ENCODE measurements around the gene FBXO11.

Gene FBXO11

DNA sequence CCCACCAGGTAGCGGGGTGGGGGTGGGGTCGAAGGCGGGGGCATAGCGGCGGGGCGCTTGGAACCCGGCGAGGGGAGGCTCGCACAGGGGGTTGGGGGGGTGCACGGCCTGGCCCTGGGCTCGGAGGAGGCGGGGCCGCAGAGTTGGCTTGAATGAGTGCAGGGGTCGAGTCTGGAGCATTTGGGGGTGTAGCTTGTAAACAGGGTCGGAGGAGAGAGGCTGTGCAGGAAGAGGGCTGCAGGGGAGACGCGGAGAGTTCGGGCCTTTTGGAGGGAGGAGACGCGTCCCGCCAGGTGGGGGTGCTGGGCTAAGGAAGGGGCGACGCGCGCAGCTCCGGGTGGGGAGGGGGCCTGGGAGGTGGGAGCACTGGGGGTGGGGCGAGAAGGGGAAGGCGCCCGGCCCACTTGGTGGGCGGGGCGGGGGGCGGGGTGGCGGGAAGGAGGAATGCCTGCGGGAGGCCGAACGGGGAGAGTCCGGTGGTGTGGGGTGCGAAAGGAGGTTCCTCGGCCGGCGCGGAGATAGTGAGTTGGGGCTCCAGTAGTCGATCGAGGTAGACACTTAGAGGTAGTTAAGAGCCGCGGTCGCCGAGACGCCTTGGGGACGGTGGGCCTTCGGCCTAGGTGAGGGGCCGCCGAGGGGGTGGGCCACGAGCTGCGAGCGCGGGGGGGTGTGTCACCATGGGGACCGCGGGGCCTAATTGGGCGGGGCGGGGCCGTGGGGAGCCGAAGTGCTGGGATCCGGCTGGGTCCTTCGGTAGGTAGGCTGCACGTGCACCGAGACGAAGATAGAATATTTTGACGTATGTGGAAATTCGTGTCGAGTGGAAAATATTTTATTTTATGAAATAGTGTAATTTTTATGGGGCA is 122.6 kb downstream of the FBXO11 start:
- DNase-seq = peak; percentile 61 to 86 (median 70)

DNA sequence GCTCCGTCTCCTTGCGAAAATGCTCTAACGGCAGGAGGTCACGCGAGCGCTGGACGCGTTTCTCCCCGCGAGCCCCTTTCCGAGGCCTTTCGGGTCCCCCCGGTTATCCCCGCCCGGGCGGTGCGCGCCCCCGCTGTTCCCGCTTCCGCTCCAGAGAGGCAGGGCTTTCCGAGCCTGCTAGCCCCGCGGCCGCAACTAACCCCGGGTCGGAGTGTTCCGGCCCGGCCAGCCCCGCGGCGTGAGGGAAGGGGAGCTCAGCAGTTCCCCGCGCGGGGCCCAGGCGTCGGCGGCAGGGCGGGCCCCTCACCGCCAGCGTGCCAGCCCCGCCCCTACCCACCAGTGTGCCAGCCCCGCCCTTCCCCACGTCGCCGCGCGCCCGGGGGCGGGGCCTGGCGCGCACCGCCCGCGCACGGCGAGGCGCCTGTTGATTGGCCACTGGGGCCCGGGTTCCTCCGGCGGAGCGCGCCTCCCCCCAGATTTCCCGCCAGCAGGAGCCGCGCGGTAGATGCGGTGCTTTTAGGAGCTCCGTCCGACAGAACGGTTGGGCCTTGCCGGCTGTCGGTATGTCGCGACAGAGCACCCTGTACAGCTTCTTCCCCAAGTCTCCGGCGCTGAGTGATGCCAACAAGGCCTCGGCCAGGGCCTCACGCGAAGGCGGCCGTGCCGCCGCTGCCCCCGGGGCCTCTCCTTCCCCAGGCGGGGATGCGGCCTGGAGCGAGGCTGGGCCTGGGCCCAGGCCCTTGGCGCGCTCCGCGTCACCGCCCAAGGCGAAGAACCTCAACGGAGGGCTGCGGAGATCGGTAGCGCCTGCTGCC is 123.4 kb downstream of the FBXO11 start, which contains the start of gene MSH6:
TSS of gene MSH6 (plus strand) at position 475 of the 815 bp plus-strand sequence. CDS start at position 564, 89 bp downstream.
- DNase-seq = peak; percentile 83 to 92 (median 86)

DNA sequence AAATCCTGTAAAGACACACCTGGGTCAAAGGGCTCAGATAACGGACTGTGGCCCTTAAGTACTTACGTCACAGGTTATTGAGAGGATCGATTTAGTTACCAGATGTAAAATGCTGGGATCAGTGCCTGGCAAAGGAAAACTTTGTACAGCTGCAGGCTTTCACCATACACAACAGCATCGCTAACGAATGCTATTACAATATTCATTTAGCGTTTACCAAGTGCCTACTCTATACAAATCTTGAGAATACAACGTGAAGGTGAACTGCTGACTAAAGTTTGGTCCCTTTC is 124.0 kb downstream of the FBXO11 start:
- no peak for DNase-seq

DNA sequence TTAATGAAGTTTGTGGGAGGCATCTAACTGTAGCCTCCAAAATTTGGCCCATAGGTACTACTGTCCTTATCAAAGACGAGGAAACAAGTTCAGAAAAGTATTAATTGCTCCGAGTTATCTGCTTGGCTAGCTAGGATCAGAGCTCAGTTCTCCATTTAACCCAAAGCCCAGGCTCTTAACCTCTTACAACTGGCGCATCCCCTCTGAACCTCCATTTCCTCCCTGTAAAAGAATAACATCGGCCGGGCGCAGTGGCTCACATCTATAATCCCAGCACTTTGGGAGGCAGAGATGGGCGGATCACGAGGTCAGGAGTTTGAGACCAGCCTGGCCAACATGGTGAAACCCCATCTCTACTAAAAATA is 126.9 kb downstream of the FBXO11 start:
- no peak for DNase-seq

DNA sequence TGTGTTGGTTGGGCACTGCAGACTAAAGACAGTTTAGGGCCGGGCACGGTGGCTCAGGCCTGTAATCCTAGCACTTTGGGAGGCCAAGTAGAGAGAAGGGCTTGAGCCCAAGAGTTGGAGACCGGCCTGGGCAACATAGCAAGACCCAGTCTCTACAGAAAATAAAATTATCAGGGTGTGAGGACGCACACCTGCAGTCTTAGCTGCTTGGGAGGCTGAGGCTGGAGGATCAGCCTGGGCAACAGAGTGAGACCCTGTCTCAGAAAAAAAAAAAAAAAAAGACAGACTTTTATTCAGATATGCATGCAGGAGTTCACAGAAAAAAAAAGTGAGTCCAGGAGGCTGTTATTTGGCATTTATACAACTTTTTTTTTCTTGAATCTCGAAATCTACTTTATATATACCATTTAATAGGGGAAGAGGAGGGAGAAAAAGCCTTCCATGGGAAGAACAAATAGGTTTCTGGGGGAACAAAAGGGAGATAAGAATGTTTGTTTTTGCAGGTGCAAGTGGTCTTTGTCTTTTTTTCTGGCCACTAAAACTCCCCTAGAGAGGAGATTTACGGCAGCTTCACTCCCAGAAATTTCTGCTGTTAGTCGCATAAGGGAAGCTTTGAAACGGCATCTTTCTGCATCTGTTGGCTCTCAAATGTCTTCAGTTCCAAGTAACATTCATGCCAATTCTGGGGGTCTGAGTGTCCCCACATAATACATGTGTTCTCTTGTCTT is 127.4 kb downstream of the FBXO11 start:
- no peak for DNase-seq

DNA sequence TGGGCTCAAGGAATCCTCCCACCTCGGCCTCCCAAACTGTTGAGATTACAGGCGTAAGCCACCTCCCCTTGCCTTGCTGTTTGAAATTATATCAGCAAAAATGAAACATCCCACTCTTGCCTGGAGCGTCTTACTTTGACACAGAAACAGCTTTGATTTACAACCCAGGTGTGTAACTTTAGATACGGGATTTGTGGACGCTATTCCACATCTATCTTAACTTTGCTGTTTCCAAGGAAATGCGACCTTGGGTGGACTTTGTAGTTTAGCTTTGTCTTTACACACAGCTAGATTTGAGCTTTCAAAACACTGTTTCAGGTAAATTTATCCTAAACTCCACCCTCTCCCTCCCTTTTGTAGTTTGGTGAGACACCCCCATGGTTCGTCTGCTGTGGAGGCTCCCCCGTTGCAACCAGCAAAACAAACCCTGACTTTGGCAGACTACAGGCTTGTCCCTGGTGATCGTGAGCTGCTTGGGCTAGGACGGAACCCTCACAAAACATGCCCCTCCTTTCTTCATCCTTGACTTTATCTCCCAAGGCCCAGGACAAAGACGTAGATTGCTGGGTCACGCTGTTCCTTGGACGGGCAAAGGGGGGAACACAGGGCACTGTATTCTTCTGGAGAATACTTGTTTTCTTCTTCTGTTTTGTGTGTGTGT is 128.9 kb downstream of the FBXO11 start:
- no peak for DNase-seq

DNA sequence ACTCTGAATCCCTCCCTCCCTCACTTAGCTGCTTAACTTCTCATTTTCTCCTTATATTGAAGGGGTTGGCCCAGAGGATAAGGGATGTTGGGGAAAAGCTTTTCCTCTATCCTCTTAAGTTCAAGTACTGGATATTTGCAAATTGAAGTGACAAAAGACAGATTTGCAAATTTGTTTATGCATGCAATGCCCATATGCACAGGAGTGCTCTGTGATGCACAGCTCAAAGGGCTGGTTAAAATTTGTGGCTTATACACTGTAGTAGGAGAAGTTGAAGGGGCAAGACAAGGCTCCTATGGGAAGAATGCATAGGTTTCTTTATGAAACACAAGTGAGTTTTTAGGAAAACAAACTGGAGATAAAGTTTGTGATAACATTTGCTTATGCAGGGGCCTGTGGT is 131.7 kb downstream of the FBXO11 start:
- DNase-seq = no peak

DNA sequence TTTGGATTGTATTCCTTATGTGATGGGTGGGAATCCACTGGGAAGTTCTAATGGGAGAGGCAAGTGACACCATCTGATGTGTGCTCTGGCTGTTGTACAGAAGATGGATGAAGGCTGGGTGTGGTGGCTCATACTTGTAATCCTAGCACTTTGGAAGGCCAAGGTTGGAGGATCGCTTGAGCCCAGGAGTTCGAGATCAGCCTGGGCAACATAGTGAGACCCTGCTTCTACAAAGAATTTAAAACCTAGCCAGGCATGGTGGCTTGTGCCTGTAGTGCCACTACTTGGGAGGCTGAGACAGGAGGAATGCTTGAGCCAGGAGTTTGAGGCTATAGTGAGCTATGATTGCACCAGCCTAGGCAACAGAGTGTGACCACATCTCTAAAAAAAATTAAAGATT is 134.0 kb downstream of the FBXO11 start:
- DNase-seq = no peak

DNA sequence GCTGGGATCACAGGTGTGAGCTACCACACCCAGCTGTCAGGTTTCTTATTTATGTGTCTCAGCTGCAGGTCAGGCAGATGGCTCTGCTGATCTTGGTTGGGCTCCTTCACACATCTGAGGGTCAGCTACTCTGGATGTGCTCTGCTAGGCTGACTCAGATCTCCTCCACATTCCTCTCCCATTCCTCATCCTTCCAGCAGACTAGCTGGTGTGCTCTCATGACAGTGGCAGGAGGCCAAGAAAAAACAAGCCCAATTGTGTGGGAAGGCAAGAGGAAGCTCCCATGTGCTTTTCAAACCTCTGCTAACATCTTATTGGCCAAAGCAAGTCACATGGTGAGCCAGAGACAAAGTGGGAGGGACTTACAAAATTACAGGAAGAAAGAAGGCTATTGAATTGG is 135.1 kb downstream of the FBXO11 start:
- DNase-seq = no peak

DNA sequence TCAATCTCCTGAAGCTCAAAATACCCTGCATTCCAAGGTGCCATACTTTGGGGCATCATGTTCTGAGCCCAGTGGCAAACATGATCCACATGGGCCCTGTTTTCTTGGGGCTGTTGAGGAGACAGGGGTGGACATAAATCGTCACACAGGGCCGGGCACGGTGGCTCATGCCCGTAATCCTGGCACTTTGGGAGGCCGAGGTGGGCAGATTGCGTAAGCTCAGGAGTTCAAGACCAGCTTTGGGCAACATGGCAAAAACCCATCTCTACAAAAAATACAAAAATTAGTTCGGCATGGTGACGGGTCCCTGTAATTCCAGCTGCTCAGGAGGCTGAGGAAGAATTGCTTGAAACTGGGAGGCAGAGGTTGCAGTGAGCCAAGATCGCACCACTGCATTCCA is 137.0 kb downstream of the FBXO11 start:
- DNase-seq = no peak

DNA sequence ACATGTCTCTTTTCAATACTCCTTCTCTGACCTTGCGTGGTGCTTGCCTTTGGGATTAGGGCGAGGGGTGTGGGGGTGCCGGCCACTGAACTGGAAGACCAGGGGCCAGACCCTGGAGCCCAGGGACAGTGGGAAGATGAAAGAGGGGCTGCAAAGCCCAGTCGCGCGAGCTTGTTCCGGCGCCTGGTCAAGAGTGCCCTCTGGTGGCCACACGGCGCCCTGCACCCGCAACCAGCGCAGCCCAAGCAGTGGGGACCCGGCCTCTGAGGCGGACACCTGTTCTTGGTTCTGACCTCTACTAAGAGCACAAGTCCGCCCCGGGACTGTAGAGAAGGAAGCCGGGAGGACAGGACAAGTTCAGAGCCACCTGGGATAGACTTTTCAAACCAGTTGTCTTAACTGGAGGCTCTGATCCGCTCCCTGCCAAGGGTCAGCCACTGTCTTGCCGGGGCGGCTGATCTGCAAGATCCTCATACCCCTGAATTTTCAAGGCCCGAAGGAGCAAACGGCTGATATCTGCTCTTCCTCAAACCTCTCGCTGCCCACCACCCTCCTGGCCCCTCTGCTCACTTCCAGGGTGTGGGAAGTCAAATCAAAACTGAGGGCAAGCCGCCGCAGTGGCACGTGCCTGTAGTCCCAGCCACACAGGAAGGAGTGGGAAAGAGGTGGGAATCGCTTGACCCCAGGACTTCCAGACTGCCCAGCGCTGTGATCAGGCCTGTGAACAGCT is 138.3 kb downstream of the FBXO11 start:
- DNase-seq = peak; percentile 36 to 72 (median 57)

DNA sequence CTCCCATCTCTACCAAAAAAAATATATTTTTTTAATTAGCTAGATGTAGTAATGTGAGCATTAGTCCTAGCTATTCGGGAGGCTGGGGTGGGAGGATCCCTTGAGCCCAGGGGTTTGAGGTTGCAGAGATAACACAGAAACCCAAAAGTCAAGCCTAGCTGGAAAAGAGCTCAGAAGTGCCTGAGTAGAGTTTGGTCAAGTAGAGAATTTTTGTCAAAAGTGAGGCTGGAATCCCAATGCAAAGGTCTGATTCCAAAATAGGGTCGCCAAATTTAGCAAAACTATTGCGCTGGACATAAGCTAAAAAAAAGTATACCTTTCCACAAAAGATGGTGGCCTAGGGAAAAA is 138.8 kb downstream of the FBXO11 start:
- DNase-seq = no peak

DNA sequence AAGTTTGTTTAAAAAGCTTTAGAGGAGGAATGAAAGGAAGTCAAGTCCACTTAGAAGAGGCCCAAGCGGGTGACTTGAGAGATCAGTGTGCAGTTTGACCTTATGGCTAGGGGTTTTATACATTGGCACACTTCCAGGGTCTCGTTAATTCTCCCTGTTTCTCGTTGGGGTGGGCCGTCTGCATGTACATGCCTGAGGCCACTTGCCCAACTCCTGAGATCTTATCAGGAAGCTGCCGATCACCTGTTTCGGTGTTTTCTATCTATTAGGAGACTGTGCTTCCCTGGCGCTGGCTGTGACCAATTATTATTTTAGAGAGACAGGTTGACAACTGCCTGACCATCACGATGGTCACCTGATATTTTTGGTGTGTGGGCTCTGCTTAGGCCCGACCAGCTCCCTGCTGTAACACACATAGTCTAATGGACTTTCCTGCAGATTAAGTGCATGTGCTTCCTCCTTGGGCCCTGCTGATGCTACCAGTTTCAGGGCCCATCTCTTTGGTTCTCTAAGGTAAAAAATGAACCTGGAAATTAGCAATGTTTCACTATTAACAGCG is 154.4 kb downstream of the FBXO11 start:
- no peak for DNase-seq

DNA sequence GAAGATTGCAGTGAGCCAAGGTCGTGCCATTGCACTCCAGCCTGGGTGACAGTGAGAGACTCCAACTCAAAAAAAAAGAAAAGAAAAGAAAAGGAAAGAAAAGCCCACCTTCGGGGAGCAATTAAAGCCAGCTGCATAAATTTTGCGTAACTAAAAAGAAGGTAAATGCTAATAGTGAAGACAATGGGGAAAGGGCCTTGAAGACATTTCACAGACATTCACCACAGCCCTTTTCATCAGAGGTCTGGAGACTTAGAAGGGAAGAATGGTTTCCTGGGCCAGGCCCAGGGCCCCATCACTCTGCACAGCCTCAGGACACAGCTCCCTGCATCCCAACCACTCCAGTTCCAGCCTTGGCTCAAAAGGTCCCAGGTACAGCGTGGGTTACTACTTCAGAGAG is 158.4 kb downstream of the FBXO11 start:
- no peak for DNase-seq

DNA sequence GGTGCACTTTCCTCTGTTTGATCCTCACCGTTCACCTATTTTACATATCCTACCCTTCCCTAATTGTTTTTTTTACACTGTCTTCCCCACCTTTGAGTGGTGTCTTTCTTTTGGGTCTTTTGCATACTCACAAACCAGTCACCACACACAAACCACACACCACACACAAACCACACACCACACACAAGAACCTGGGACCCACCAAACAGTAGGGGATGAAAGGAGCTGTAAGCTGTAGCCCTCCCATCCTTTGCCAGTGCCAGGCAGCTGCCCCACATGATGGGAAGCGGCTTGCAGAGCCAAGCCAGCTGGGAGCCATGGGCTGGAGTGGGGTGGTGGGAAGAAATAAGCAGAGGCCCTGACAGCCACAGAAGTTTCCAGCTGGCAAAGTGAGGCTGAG is 162.2 kb downstream of the FBXO11 start:
- DNase-seq = no peak

DNA sequence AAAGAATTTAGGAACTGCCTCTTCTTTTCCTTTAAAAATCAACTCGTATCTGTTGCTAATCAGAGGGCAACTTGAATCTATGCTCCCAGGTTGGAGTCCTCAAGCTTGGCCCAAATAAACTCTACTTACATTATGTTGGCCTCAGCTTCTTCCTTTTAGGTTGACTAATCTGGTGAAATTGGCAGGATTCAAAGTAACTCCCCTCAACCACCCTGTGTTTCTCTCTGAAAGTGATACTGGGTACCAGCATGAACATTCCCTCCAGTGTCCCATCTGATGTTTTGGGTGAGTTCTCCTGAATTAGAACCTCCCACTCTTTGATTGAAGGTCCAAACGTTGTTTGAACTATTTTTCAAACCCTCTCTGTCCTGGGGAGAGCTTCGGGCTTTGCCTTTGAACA is 164.7 kb downstream of the FBXO11 start:
- no peak for DNase-seq

DNA sequence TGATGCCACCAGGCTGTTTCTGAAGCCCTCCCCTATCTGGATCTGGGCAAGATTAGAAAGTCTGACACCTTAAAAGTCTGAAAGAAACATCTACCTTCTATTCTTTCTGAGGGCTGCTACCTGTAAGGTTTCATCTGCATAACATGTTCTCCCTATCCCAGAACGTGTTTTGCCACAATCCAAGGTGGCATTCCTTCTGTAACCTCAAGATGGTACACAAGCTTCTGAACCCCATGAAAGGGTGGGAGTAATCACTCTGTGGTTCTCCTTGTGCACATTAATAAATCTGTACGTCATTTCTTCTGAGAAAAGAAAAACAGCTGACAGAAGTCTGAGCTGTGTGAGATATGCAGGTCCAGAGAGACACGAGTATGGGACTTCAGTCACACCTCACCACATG is 165.2 kb downstream of the FBXO11 start:
- no peak for DNase-seq

Data from stimulated activated naive CD4-positive, alpha-beta T cell (primary cell).